ENCODE measurements around the gene ITIH5. TPM values are rescaled to one million over a fixed set of nuclear protein-coding genes. Genes with fewer than 3 reads are reported as not detected.
A peak's percentile ranks its signal among the peaks of the same experiment; 100 is the strongest.

The ITIH5 gene
- total and polyA plus RNA-seq, 9 of the 15 experiments (the other 6 are each of a cell fraction or from before 2014, with no cell fraction given), result 0.52 to 4.5 (median 2.6) TPM

- no peak for TF ChIP-seq HMG20B (CRISPR knock-in tag; IDR thresholded peaks at IDR 0.05)
- no peak for TF ChIP-seq NFRKB (IDR thresholded peaks at IDR 0.05; ENCODE audit: low read depth)
- TF ChIP-seq CSDE1 (IDR thresholded peaks at IDR 0.05), result no peak
- no peak for TF ChIP-seq MLLT1 (IDR thresholded peaks at IDR 0.05)
- TF ChIP-seq KDM1A (IDR thresholded peaks at IDR 0.05), result 0 out of 4 replicates have a peak, but pooled peaks of 1 of the 2 experiments have one; percentile 15
- peak; percentile 47 for TF ChIP-seq RBM25 (IDR thresholded peaks at IDR 0.05; ENCODE audit: low read depth, low read length, severe bottlenecking)
- BruUV-seq (replicated peaks), result no TSS peak
- Histone ChIP-seq H3K27ac (ENCODE audit: extremely low read depth, low read depth, low read length) (no peak overlapping the region), H3K4me1 (replicated peaks in 1 of 2; ENCODE audit: control insufficient read depth in 2 of 2, insufficient read depth in 2 of 2, low read length in 2 of 2) (no peaks in the 10 kb centered on the region), H2AFZ (ENCODE audit: low read depth, low read length) (no peak overlapping the region), H4K20me1 (replicated peaks; ENCODE audit: control insufficient read depth, insufficient read depth, low read length) (no peaks in the 10 kb centered on the region), H3K4me3 (no peak overlapping the region), H3K79me2 (ENCODE audit: control insufficient read depth, insufficient read depth, low read length) (no peaks in the 10 kb centered on the region), H3K36me3 (ENCODE audit: control insufficient read depth, insufficient read depth, low read length) (no peaks in the 10 kb centered on the region), H3K9ac (ENCODE audit: insufficient read depth in 1 of 2, low read depth in 2 of 2, low read length in 2 of 2) (no peak overlapping the region), H3K9me1 (ENCODE audit: control insufficient read depth, insufficient read depth, low read length) (no peaks in the 10 kb centered on the region), H3K4me2 (ENCODE audit: insufficient read depth, low read length) (no peak overlapping the region), H3K9me3 (replicated peaks; ENCODE audit: control insufficient read depth, insufficient read depth, low read depth, low read length) (peaks cover 2% of the 10 kb centered on the region), H3K27me3 (ENCODE audit: control insufficient read depth in 2 of 2, insufficient read depth in 2 of 2, low read length in 2 of 2) (no peaks in the 10 kb centered on the region)
- FAIRE-seq, result no peak
- POLR2A ChIA-PET, result no interaction called here
- no peak for DNase-seq (ENCODE audit: extremely low read depth in 1 of 4, low spot score in 3 of 4)
- in situ Hi-C loops (cut with MboI), result loop anchor here (10.0 kb wide), 1 partner anchor 165 kb away; no protein-coding TSS in a partner anchor
- intact Hi-C loops (cut with micrococcal nuclease), result loop anchor here (5.0 kb wide), 2 partner anchors 427 to 1613 kb away; no protein-coding TSS in a partner anchor
- ATAC-seq, result no peak
- CTCF ChIA-PET (ENCODE audit: low intra/inter-chr PET ratio), result interaction anchor here (1.1 kb wide), 1 partner anchor 164 kb away, joined by 3 read pairs; no protein-coding TSS in a partner anchor
These were observed 22.8 kb upstream of the ITIH5 start for GRCh38 chr10:7689591-7689990.
